Measurements from ENCODE around the gene DDAH1. TPM values are rescaled to one million over a fixed set of nuclear protein-coding genes. Genes with fewer than 3 reads are reported as not detected.
A peak's percentile ranks its signal among the peaks of the same experiment; 100 is the strongest.

DDAH1 gene
- total RNA-seq, 4 donors from 2014 or later = 8.3 to 21.1 (median 13.3) TPM

GRCh38 chr1:85315789-85316188 lies 149.2 kb downstream of the DDAH1 start:
- intact Hi-C loops (cut with DNase I; ENCODE audit: low total_unique reads) = no loop called here
- TF ChIP-seq POLR2A (IDR thresholded peaks at IDR 0.05) = no peak
- TF ChIP-seq, protein P1, sequence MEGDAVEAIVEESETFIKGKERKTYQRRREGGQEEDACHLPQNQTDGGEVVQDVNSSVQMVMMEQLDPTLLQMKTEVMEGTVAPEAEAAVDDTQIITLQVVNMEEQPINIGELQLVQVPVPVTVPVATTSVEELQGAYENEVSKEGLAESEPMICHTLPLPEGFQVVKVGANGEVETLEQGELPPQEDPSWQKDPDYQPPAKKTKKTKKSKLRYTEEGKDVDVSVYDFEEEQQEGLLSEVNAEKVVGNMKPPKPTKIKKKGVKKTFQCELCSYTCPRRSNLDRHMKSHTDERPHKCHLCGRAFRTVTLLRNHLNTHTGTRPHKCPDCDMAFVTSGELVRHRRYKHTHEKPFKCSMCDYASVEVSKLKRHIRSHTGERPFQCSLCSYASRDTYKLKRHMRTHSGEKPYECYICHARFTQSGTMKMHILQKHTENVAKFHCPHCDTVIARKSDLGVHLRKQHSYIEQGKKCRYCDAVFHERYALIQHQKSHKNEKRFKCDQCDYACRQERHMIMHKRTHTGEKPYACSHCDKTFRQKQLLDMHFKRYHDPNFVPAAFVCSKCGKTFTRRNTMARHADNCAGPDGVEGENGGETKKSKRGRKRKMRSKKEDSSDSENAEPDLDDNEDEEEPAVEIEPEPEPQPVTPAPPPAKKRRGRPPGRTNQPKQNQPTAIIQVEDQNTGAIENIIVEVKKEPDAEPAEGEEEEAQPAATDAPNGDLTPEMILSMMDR (IDR thresholded peaks at IDR 0.05) = no peak
- no peak overlapping the region for H3K4me3 ChIP-seq (ENCODE audit: low read depth, poor library complexity, severe bottlenecking)
- WGBS, 2 donors = 63 to 66% methylated on average over 8 of the region's 8 CpGs
- DNase-seq (ENCODE audit: low spot score in 2 of 2) = no peak

GRCh38 chr1:85314726-85315125 lies 150.2 kb downstream of the DDAH1 start:
- DNase-seq (ENCODE audit: low spot score in 2 of 2) = no peak
- TF ChIP-seq, protein P1 (IDR thresholded peaks at IDR 0.05) = no peak
- TF ChIP-seq POLR2A (IDR thresholded peaks at IDR 0.05) = no peak
- intact Hi-C loops (cut with DNase I; ENCODE audit: low total_unique reads) = no loop called here
- no peak overlapping the region for H3K4me3 ChIP-seq (ENCODE audit: low read depth, poor library complexity, severe bottlenecking)

DNA sequence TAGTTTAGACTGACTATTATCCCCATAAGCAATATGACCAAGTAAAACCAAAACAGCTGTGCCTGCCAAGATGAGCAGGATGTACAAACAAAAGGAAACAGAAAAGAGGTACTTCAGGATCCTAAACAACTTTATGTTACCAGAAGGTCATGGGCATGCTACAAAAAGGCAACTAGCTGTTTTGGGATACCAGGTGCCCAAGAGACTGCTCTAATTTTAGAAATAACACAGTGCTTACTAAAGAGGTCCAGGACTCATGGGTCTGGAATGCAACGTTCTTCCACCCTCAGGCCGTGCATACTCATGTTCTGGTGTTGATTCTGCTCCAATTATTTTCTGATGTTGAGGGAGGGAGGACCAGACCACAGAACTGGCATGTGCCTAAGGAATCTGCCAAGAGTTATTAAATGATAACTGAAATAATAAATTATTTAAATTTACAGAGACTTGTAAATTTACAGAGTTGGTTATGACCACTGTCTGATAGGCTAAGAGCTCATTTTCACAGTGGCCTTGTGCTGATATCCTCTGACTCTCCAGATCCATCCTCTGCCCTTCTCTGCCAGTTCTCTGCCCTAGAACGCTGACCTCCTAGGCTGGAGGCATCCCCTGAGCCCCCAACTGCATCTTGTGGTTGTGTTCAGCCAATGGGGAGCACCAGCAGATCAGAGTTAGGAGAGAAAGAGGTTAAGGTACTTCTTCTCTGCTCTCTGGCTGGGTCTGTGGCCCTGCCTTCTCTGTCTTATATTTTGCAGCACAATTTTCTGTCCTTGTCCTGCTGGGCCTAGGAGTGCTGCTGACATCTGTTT lies 150.9 kb downstream of the DDAH1 start:
- peak in 1 of 2 donors; percentile 58 for DNase-seq (ENCODE audit: low spot score in 2 of 2)
- H3K4me3 ChIP-seq (ENCODE audit: low read depth, poor library complexity, severe bottlenecking) = no peak overlapping the region
- TF ChIP-seq, protein P1 (IDR thresholded peaks at IDR 0.05) = no peak
- no peak for TF ChIP-seq POLR2A (IDR thresholded peaks at IDR 0.05)
- WGBS, 2 donors = 35 to 39% methylated on average over 3 of the region's 3 CpGs
- intact Hi-C loops (cut with DNase I; ENCODE audit: low total_unique reads) = no loop called here

DNA sequence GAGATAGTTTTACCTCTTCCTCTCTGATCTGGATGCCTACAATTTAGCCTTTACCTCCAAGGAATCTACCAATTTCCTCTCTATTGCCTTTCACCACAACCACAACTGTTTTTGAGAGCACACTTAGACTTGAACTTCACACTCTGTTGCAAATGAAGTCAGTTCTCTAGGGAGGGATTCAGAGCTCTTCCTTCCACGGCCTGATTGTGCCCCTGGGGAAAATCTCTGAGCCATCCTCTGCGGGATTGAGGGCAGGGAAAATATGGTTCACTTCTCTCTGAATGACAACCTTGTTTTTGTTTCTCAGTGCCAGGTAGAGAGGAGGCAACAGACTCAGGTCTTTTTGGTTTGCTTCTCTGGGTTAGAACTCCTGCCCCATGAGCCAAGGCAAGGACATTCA lies 153.1 kb downstream of the DDAH1 start:
- intact Hi-C loops (cut with DNase I; ENCODE audit: low total_unique reads) = no loop called here
- no peak overlapping the region for H3K4me3 ChIP-seq (ENCODE audit: low read depth, poor library complexity, severe bottlenecking)
- 56 to 57% methylated on average over 2 of the region's 2 CpGs for WGBS, 2 donors
- TF ChIP-seq, protein P1 (IDR thresholded peaks at IDR 0.05) = no peak
- TF ChIP-seq POLR2A (IDR thresholded peaks at IDR 0.05) = no peak
- no peak for DNase-seq (ENCODE audit: low spot score in 2 of 2)

- no peak overlapping the region for H3K4me3 ChIP-seq (ENCODE audit: low read depth, poor library complexity, severe bottlenecking)
- WGBS, 2 donors = 62 to 64% methylated on average over 4 of the region's 4 CpGs
- no peak for TF ChIP-seq POLR2A (IDR thresholded peaks at IDR 0.05)
- TF ChIP-seq, protein P1 (IDR thresholded peaks at IDR 0.05) = no peak
- intact Hi-C loops (cut with DNase I; ENCODE audit: low total_unique reads) = loop anchor here (5.0 to 10.0 kb wide), 2 partner anchors 266 to 383 kb away; no protein-coding TSS in a partner anchor
- DNase-seq (ENCODE audit: low spot score in 2 of 2) = no peak
These were observed 156.1 kb downstream of the DDAH1 start for GRCh38 chr1:85308833-85309350.
